ENCODE results near the gene SLC39A7.

Gene SLC39A7, protein sequence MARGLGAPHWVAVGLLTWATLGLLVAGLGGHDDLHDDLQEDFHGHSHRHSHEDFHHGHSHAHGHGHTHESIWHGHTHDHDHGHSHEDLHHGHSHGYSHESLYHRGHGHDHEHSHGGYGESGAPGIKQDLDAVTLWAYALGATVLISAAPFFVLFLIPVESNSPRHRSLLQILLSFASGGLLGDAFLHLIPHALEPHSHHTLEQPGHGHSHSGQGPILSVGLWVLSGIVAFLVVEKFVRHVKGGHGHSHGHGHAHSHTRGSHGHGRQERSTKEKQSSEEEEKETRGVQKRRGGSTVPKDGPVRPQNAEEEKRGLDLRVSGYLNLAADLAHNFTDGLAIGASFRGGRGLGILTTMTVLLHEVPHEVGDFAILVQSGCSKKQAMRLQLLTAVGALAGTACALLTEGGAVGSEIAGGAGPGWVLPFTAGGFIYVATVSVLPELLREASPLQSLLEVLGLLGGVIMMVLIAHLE

DNA sequence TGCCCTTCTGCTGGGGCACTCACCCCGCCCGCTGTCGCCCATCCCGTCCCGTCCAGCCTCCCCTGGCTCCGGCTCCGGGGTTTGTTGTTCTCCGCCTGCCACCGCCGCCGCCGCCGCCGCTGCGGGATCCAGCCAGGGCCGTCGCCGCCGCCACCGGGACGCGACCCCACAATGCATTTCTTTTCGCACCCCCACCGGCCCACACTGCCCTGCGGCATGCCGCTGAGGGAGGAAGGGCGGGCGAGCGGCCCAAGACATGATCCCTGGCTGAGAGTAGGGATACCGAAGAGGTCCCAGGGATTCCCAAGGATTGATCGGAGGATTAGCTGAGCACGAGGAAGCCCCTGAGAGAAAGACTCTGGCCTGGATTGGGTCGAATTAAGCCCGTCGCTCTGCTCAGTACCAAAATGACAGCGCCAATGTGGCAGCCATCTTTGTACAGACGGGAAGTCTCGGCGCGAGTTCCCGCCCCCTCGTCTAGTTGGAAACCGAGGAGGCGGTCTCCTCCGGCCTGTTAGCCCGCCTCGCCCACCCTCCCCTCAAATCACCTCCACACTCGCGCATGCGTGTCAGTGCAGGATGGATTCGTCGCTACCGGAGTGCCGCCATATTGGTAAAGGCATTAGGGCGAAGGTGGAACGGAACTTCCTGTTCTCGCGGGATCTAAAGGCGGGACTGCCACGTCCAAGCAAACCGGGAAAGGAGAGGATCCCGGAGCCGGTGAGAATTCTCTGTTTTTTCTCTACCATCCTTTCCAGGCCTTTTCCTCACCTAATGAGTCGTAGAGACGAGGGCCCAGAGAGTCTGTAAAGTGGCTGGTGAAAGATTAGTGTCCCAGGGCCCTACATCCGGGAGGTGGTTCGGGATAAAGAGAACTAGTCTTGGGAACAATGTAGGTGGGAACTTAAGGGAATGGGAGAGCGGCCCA, at the start of gene SLC39A7, which contains the start of gene RXRB:
TSS of gene SLC39A7 (plus strand) at position 649 of the 928 bp plus-strand sequence. CDS start 379 bp downstream, outside the sequence.
TSS of gene RXRB (minus strand) at position 447 of the 928 bp plus-strand sequence. CDS start at position 258, 189 bp downstream.
- DNase-seq, result peak; percentile 99

DNA sequence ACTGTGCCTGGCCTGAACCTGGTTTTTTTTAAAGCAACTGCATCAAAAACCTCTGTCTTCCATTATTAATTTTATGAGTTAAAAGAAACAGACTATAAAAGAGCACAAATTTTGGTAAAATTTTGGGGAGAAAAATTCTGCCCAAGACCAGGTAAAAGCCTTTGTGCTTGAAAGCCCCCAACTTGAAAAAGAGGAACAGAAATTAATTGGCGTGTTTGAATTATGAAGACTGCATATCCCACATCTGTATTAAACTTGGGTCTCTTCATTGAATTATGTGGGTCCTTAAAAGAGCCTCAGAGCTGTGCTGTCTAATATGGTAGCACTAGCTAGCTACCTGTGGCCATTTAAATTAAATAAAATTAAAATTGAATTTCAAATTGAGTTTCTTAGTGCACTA, 49.6 kb upstream of the SLC39A7 start:
- DNase-seq, result no peak

DNA sequence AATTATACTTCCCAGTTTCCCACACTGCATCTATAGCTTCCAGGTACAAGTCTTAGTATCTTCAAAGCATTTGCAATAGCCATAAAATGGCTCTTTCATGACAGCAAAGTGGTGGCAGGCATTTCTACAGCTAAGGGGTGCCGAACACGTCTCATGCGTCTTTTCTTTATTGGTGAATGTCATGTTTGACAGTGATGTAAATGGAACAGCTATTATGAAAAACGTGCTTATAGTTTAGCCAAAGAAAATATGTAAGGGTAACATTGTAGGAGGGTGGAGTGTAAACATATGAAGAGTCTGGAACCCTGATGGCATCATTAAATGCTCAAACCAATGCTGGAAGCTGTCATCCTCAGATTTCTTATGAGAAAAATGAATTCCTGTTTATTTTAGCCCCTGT, 46.3 kb upstream of the SLC39A7 start:
- no peak for DNase-seq

DNA sequence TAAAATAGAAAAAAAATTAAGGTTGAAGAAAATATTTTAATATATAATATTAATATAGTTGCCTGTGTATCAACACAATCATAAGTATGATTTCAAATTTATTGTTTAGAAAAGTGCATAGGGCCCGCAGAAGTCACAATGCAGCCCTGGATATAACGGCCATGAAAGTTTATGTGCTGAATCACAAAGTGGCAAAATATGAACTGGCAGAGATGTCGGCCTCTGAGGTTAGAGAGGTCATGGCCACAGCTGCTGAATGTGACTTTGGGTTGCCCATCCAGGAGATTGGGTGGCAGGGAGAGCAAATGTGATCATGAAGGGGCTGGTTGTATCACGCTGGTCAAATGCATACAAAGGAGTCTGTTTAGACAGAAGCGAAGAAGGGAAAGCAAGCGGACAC, 44.1 kb upstream of the SLC39A7 start:
- DNase-seq, result no peak

DNA sequence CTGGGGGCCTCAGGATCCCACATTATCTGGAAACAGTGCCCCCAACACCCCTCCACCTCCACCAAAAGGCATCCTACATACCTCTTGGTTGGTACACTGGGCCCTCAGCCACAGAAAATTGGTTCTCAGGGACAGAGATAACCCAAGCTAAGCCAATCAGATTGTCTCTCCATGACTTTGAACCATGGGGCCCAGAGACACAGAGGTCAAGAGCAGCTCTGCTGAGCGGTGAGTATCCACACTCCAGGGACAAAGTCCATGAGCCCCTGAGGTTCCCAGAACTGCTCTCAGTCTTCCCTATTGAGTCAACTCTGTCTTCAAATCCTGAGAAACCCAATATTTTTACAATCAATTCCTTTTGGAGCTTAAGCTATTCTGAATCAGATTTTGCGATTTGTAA, 43.7 kb upstream of the SLC39A7 start:
- no peak for DNase-seq

DNA sequence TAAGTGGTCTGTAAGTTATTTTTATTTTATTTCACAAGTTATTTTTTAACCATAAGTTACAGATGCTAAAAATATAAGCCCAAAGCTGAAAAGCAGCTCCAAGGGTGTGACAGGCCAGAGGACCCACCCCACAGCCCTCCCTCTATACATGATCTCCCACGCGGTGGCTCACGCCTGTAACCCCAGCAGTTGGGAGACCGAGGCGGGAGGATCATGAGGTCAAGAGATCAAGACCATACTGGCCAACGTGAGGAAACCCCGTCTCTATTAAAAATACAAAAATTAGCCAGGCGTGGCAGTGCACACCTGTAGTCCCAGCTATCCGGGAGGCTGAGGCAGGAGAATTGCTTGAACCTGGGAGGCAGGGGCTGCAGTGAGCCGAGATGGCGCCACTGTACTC, 40.6 kb upstream of the SLC39A7 start:
- no peak for DNase-seq

DNA sequence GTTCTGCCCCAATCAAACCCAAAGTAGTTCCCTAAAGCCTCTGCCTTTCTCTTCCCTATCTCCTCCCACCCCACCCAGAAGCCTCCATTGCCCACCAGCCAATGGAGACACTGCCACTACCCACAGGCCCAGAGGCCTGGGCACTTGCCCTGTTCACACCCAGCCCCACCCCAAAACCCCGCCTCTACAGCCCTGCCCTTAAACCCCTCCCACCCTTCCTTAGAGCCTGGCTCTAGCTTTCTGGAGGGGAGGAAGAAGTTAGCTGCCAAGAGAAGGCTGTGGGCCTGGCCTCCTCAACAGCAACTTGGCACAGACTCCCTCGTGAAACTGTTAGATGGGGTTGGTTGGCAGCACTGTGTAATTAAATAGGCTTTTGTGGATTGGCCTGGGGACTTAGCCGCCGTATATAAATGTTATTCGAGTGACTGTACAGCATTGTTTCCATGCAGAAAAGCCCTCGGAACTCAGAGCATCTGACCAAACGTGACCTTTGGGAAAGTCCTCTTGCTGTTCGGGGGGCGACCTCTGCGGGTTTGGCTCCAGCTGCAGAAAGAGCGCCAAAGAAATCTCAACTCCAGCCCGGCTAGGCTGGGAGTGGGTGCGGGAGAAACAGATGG, 39.8 kb upstream of the SLC39A7 start:
- peak; percentile 78 for DNase-seq

DNA sequence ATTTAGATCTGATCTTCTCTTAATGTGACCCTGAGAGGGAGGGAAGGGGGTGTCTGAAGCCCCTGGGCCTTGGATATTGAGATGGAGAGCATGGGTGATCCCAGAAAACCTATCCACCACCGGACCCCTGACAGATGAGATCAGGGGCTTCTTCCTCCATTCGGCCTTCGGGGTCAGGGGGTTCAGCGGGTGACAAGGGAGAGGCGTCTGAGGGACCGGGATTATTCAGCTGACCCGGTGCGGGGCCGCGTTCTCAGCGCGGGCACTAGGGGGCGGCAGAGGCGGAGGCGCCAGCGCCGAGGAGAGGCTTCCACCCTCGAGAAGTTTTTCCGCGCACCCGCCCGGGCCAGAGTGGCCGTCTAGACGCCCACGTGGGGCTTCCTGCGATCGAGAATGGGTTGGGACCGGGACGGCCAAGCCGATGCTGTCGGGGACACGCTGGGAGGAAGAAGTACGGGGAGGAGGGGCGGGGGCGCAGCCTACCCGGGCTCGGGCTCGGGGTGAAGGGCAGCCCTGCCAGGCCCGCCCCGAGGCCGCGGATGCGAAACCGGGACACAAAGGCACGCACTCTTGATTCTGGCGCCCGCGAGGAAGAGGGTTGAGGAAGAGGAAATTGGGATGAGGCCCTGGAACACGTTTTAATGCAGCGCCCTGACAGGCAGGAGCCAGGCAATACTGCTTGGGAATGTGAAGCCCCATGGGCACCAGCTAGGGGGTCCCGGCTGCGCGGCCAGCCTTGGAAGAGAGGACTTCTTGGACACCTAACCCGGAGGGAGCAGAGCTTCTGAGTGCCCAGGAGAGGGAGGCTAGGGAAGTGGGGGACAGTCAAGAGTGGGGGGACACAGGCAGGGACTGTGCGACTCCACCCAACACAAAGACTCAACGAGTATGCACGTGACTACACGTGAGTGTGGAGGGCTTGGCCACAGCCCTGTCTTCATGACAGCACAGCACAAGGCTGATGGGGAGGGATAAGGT, 39.0 kb upstream of the SLC39A7 start:
- DNase-seq, result peak; percentile 52

DNA sequence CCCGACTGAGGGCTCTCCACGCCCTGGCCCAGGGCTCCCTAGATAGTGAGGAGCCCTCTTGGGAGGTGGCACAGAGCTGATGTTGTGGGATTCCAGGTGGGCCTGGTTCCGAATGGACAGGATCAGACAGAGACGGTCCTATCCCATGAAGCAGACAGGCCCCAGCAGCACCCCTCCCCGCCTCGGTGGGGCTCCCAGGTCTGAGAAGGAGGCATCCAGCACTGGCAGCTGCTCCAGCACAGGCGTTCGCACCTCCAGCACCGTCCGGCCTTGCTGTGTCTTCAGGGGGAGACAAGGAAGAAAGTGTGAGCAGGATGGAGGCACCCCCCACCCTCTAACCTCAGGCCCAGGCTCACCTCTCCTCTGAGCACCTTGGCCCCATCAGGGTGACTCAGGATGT, 37.1 kb upstream of the SLC39A7 start:
- DNase-seq, result no peak

DNA sequence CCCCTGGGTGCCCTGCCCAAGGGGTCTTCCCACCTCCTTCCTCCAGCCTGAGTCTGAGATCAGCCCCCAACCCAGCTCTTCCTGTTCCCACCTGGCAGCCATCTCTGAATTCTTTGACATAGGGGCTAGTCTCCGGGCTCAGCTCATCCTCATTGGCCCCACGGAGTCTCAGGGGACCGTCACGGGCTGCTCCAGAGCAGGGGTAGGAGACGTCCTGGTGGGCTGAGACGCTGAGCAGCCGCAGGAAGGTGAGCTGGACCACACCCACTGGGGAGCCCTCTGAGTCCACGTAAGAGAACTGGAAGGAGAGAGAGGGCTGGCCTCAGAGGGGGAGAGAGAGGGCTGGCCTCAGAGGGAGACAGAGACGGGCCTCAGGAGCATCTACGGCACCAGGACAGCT, 36.5 kb upstream of the SLC39A7 start:
- DNase-seq, result no peak

DNA sequence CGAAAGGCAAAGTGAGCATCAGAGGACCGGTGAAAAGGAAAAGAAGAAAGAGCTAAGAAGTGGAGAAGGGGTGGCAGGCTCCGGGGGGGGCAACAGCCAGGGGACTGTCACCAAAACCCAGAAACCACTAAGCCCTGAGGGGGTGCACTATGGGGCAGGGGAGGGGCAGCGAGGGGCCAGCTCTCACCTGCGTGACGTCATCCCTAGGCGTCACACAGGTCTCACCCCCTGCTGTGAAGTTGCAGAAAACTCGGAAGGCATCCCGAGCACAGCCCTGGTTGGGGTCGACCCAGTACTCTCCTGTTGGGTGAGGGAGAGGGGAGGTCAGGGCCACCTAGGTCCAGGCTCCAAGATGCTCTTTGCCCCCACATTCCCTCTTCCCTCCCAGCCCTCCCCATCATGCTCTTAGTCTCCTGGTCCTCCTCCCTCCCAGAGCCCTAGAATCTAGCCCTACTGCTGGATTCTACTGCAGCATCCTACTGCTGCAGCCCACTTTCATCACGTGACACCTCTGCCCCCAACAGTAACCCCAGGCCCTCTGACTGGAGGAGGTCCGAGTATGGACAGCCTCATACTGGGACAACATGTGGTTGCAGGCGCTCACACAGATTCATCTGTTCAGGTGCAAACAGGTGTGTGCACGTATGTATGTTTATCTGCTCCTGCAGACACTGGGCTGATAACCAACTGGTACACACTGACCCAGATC, 35.8 kb upstream of the SLC39A7 start:
- no peak for DNase-seq

DNA sequence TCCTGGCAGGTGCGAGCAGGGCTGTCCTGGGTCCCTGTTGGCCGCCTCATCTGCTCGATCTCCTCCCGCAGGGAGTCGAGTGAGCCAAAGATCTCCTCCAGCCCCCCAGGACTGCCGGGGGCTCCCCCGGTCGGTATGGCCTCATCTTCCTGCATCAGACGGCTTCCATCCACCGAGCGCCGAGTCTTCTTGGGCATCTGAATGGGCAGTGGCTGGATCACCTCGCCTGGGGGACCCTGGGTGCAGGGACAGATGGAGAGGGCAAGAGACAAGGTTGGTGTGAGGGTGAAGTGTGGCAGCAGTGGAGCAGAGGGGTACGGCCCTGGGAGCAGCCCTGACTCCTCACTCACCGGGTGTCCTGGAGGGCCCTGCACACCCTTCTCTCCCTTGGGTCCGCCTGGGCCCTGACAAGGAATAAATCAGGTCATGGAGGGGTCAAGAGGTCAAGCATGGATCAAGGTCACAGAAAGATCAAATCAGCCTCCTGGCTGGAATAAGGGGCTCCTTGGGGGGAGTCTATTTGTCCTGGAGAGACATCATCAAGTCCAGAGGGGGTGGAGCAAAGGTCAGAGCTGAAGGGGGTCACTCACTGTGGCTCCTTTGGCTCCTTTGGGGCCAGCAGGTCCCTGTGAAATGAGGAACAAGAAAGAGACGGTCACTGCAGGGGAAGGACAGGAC, 34.9 kb upstream of the SLC39A7 start:
- DNase-seq, result no peak

DNA sequence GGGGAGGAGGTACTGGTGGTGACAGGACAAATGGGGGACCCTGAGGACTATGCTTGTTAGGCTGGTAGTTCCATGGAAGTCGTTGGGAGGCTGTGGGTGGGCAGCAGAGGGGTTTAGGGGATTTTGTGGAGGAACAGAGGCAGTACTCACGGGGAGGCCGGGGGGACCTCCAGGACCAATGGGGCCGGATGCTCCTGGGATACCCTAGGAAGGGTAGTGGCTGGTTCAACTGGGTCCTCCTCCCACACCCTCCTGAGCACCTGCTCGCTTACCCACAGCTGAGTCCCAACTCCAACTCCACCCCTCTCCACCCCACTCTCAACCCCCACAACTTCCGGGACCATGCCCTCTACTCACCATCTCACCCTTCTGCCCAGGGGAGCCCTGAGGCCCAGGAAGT, 34.3 kb upstream of the SLC39A7 start:
- DNase-seq, result no peak

DNA sequence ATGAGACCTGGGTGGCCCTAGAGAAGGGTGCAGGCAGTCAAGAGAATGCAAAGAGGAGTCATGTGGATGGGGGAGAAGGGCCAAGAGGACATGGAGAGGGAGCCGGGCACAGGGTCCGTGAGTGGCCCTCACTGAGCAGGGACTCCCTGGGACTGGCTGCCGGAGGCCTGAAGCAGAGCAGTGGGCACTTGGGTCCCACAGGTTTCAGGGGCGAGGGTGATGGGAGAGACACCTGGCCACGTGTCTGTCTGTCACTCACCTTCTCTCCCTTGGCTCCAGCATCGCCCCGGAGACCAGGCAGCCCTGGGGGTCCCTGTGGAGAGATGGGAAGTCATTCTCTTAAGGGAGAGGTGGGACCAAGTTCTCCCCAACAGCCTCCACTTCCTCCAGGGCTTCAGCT, 33.9 kb upstream of the SLC39A7 start:
- DNase-seq, result no peak

DNA sequence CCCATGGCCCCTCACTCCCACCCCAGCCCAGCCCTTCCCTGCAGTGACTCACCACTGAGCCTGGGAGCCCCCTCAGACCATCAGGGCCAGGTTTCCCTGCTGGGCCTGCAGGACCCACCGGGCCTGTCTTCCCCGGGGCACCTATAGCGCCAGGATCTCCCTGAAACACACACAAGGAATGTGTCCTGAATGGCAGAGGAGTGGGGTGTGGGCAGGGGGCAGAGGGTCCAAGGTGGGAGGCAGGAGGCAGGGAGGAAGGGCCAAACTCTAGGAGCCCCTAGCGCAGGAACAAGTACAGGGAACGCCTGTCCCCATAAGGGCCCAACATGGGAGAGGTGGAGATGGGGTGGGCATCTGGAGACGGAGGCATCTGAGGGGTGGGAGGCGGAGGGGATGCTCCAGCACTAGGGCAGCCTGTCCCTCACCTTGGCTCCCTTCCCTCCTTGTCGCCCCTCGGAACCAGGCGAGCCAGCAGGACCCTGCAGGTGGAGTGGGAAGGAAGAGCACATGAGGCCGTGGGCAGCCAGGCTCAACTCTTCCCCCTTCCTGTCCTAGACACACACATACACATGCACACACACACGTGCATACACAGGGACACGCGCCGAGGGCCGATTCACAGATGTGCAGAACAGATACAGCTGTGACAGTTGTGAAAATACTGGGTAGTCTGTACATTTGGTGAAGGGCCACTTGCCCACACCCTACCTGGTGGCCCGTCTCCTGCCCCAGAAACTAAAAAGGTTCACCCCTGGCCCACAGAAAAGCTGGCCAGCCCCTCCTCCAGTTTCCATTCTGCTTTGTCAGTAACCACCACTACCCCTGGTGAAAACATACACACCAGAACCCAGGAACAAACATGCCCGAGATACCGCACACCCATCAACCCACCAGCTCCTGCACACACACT, 33.0 kb upstream of the SLC39A7 start:
- DNase-seq, result no peak

DNA sequence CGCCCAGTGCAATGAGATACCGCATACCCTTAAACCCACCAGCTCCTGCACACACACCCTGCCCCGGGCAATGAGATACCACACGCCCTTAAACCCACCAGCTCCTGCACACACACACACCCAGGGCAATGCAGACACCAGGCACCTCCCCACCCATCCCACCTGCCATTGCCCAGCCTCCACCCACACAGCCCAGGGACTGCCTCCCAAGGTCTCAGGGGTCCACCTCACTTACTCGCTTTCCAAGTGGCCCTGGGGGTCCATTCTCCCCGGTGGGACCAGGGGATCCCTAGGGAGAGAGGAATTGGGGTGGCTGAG, 32.4 kb upstream of the SLC39A7 start:
- DNase-seq, result no peak

DNA sequence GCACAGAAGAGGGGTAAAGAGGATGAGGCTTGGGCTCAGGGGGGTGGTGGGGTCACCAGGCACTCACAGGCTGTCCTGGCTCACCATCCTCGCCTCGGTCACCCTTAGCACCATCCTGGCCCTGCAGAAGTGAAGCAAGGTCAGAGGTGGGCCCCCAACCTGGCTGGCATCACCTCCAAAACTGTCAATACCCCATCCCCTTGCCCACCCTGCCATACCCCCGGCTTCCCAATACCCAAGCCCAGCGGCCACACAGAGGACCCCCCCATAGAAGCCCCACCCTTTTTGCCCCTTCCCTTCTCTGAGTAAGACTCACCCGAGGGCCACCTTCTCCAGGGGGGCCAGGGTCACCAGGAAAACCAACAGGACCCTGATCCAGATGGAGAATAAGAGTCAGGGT, 32.0 kb upstream of the SLC39A7 start:
- no peak for DNase-seq

DNA sequence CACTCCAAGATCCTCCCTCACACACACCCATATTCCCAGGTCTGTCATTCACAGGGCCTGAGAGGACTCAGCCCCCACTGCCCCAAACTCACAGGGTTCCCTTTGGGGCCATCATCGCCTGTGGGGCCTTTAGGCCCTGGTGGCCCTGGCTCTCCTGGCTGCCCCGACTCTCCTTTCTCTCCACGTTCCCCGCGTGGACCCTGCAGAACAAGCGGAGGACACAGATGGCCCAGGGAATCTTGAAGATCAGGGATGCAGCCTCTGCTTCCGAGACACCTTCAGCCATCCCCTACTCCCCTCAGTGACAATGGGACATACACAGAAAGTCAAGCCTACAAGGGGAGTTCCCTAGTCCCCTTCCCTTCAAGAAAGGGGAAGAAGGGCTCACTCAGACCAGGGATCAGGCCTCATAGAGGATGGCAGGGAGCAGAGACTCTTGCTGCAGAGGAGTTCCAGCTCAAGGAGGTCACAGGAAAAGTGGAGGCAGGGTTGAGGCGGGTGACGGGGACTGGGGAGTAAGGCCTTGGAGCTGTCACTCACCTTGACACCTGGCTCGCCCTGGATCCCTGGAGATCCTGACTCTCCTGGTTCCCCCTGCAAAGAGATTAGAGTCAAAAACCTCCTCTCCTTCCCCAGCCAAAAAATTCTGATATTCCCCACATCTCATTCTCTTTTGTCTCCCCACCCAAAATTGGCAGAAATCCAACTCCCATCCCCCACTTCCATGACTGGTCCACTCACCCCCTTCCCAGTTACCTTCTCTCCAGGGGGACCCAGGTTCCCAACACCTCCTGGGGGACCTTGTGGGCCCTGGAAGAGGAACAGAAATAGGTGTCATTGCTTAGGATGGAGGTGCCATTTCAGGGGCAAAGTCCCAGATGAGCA, 31.1 kb upstream of the SLC39A7 start:
- DNase-seq, result no peak
